Measurements from ENCODE around the gene LGALS9.
"Not testable (repeated sequence)": the region's sequence is repeated elsewhere in the genome, so short reads cannot be mapped to it uniquely, and the experiment has no call there.

LGALS9 gene

GRCh38 chr17:27650836-27651235 lies 19.8 kb downstream of the LGALS9 start:
- TF ChIP-seq ZFP41 (tag by site-specific recombination; IDR thresholded peaks at IDR 0.05; ENCODE audit: borderline replicate concordance) = no peak
- no peak for TF ChIP-seq ZNF423 (tag by site-specific recombination; IDR thresholded peaks at IDR 0.05)
- no peak for TF ChIP-seq ZNF354C (tag by site-specific recombination; IDR thresholded peaks at IDR 0.05; ENCODE audit: borderline replicate concordance, low read depth)
- TF ChIP-seq HOXC10 (CRISPR knock-in tag; IDR thresholded peaks at IDR 0.05) = no peak
- no peak for TF ChIP-seq HOXA7 (CRISPR knock-in tag; IDR thresholded peaks at IDR 0.05; ENCODE audit: borderline replicate concordance)
- no peak for TF ChIP-seq ZNF148 (tag by site-specific recombination; IDR thresholded peaks at IDR 0.05; ENCODE audit: borderline replicate concordance)
- TF ChIP-seq ZNF157 (tag by site-specific recombination; IDR thresholded peaks at IDR 0.05) = no peak
- CTCF ChIA-PET = interaction anchor here (0.6 to 11.6 kb wide), 36 partner anchors 9 to 471 kb away, joined by 3 to 278 read pairs (median 4); no protein-coding TSS in a partner anchor
- no peak overlapping the region for H3K27ac ChIP-seq (ENCODE audit: extremely low read depth, low read depth, low read length)
- POLR2A ChIA-PET = no interaction called here
- H3K4me1 ChIP-seq (ENCODE audit: control insufficient read depth, insufficient read depth, low read length) = no peaks in the 10 kb centered on the region
- H3K4me3 ChIP-seq (ENCODE audit: low read depth, low read length) = no peak overlapping the region
- H3K9me3 ChIP-seq (ENCODE audit: control insufficient read depth, insufficient read depth, low read depth, low read length) = no peaks in the 10 kb centered on the region
- no peaks in the 10 kb centered on the region for H3K36me3 ChIP-seq (ENCODE audit: control insufficient read depth in 2 of 2, insufficient read depth in 1 of 2, low read length in 2 of 2)

- Histone ChIP-seq H3K9me3 (ENCODE audit: control insufficient read depth, insufficient read depth, low read depth, low read length) (no peaks in the 10 kb centered on the region), H3K36me3 (ENCODE audit: control insufficient read depth in 2 of 2, insufficient read depth in 1 of 2, low read length in 2 of 2) (no peaks in the 10 kb centered on the region), H3K27ac (ENCODE audit: extremely low read depth, low read depth, low read length) (no peak overlapping the region), H3K4me1 (ENCODE audit: control insufficient read depth, insufficient read depth, low read length) (no peaks in the 10 kb centered on the region), H3K4me3 (ENCODE audit: low read depth, low read length) (no peak overlapping the region)
- POLR2A ChIA-PET = no interaction called here
- TF ChIP-seq ZNF112 (tag by site-specific recombination; IDR thresholded peaks at IDR 0.05) (no peak), ELK4 (IDR thresholded peaks at IDR 0.05; ENCODE audit: borderline replicate concordance, low read depth, low read length) (no peak), KLF9 (tag by site-specific recombination; IDR thresholded peaks at IDR 0.05; ENCODE audit: low read depth) (no peak), ZEB2 (tag by site-specific recombination; IDR thresholded peaks at IDR 0.05) (no peak), ZNF654 (tag by site-specific recombination; IDR thresholded peaks at IDR 0.05; ENCODE audit: low read depth) (peak; percentile 32; the same call in 1 of the 2 replicates), AEBP2 (tag by site-specific recombination; IDR thresholded peaks at IDR 0.05; ENCODE audit: borderline replicate concordance) (no peak), KLF16 (tag by site-specific recombination; IDR thresholded peaks at IDR 0.05) (no peak), ZNF791 (tag by site-specific recombination; IDR thresholded peaks at IDR 0.05) (no peak), ZNF132 (tag by site-specific recombination; IDR thresholded peaks at IDR 0.05; ENCODE audit: borderline replicate concordance) (no peak), ZNF221 (tag by site-specific recombination; IDR thresholded peaks at IDR 0.05; ENCODE audit: borderline replicate concordance) (no peak), ZNF768 (tag by site-specific recombination; IDR thresholded peaks at IDR 0.05) (no peak), ZSCAN30 (tag by site-specific recombination; IDR thresholded peaks at IDR 0.05) (peak; percentile 80), ZBTB17 (tag by site-specific recombination; IDR thresholded peaks at IDR 0.05) (no peak), ZNF777 (tag by site-specific recombination; IDR thresholded peaks at IDR 0.05; ENCODE audit: borderline replicate concordance) (no peak)
- CTCF ChIA-PET = interaction anchor here (0.6 to 11.6 kb wide), 39 partner anchors 8 to 736 kb away, joined by 3 to 278 read pairs (median 4); no protein-coding TSS in a partner anchor
These were observed 20.7 kb downstream of the LGALS9 start for GRCh38 chr17:27651411-27652345.

- H3K4me3 ChIP-seq (ENCODE audit: low read depth, low read length); H3K9me3 ChIP-seq (ENCODE audit: control insufficient read depth, insufficient read depth, low read depth, low read length); H3K4me1 ChIP-seq (ENCODE audit: control insufficient read depth, insufficient read depth, low read length); H3K36me3 ChIP-seq (ENCODE audit: control insufficient read depth in 2 of 2, insufficient read depth in 1 of 2, low read length in 2 of 2); H3K27ac ChIP-seq (ENCODE audit: extremely low read depth, low read depth, low read length); POLR2A ChIA-PET: not testable (repeated sequence)
- CTCF ChIA-PET = interaction anchor here (1.1 to 11.6 kb wide), 13 partner anchors 11 to 459 kb away, joined by 3 to 278 read pairs (median 10); no protein-coding TSS in a partner anchor
These were observed 22.5 kb downstream of the LGALS9 start for GRCh38 chr17:27653449-27653971.

All from HEK293 (cell line).